GM23338 (cell line): ENCODE results near the gene LAD1. TPM values are rescaled to one million over a fixed set of nuclear protein-coding genes. Genes with fewer than 3 reads are reported as not detected.

Experiments
- ATAC-seq: fragments of 200-7000 bp; cut with Tn5 transposase; 3 replicates; pipeline ENCODE4 v1.9.1; 2020
- DNase-seq: peaks from one replicate; pipeline ENCODE4 v3.0.0-alpha.2; 2015; ENCODE audit warnings: low spot score
- H2AFZ ChIP-seq: fragments of 200-600 bp; sonication (generic); 2 replicates; pipeline ENCODE4 v1.8.0; 2016; ENCODE audit warnings: antibody characterized with exemption, mild to moderate bottlenecking, moderate library complexity
- H3F3A ChIP-seq: fragments of 200-600 bp; sonication (generic); replicated peaks from 2 replicates; pipeline ENCODE4 v1.8.0; 2017; ENCODE audit warnings: antibody characterized with exemption, mixed run types, low read depth
- H3K27ac ChIP-seq: fragments of 200-600 bp; sonication (generic); 2 replicates; pipeline ENCODE4 v1.6.1; 2016; ENCODE audit warnings: low read depth
- H3K27me3 ChIP-seq: fragments of 200-600 bp; sonication (generic); 2 replicates; pipeline ENCODE4 v1.8.0; 2016; ENCODE audit warnings: mild to moderate bottlenecking, mixed run types, moderate library complexity; ENCODE audit not compliant: insufficient read depth
- H3K36me3 ChIP-seq: fragments of 200-600 bp; sonication (generic); 2 replicates; pipeline ENCODE4 v1.8.0; 2016; ENCODE audit warnings: mild to moderate bottlenecking; ENCODE audit not compliant: insufficient read depth
- H3K4me1 ChIP-seq: fragments of 200-600 bp; sonication (generic); 2 replicates; pipeline ENCODE4 v1.8.0; 2016; ENCODE audit warnings: mild to moderate bottlenecking, moderate library complexity; ENCODE audit not compliant: insufficient read depth
- H3K4me2 ChIP-seq: fragments of 200-600 bp; sonication (generic); 2 replicates; pipeline ENCODE4 v1.7.1; 2017; ENCODE audit warnings: mixed run types
- H3K4me3 ChIP-seq: fragments of 200-600 bp; sonication (generic); 2 replicates; pipeline ENCODE4 v1.6.1; 2016; ENCODE audit warnings: mixed run types
- H3K79me2 ChIP-seq: fragments of 200-600 bp; sonication (generic); replicated peaks from 2 replicates; pipeline ENCODE4 v1.8.0; 2017; ENCODE audit warnings: mild to moderate bottlenecking; ENCODE audit not compliant: insufficient read depth
- H3K9me2 ChIP-seq: fragments of 200-600 bp; sonication (generic); 2 replicates; pipeline ENCODE4 v1.8.0; 2017; ENCODE audit not compliant: insufficient read depth
- H4K20me1 ChIP-seq: fragments of 200-600 bp; sonication (generic); replicated peaks from 2 replicates; pipeline ENCODE4 v1.8.0; 2017; ENCODE audit warnings: mild to moderate bottlenecking; ENCODE audit not compliant: insufficient read depth
- H3K27ac Mint-ChIP-seq: 2 replicates; pipeline ENCODE4 v1.8.0; 2020; ENCODE audit warnings: inconsistent platforms, mild to moderate bottlenecking, moderate library complexity, mixed read lengths
- H3K27me3 Mint-ChIP-seq: 3 replicates; pipeline ENCODE4 v1.8.0; 2022; ENCODE audit warnings: low read depth, mild to moderate bottlenecking, moderate library complexity, mixed read lengths, inconsistent platforms; ENCODE audit not compliant: insufficient read depth, poor library complexity
- H3K36me3 Mint-ChIP-seq: 3 replicates; pipeline ENCODE4 v1.8.0; 2021; ENCODE audit warnings: low read depth, mild to moderate bottlenecking, inconsistent platforms, moderate library complexity, mixed read lengths
- H3K4me1 Mint-ChIP-seq: 3 replicates; pipeline ENCODE4 v1.8.0; 2020; ENCODE audit warnings: mild to moderate bottlenecking, inconsistent platforms, mixed read lengths
- H3K4me3 Mint-ChIP-seq: 3 replicates; pipeline ENCODE4 v1.8.0; 2021; ENCODE audit warnings: moderate library complexity, mild to moderate bottlenecking, inconsistent platforms, mixed read lengths
- H3K9me3 Mint-ChIP-seq: 3 replicates; pipeline ENCODE4 v1.8.0; 2020; ENCODE audit warnings: moderate library complexity, mild to moderate bottlenecking, inconsistent platforms, mixed read lengths
- CREB1 ChIP-seq: fragments of 250-450 bp; sonication (Bioruptor Pico); IDR thresholded peaks from 2 replicates; pipeline ENCODE4 v1.5.0; 2020; ENCODE audit warnings: low read depth, mild to moderate bottlenecking, moderate library complexity
- CTCF ChIP-seq, 2 experiments: fragments of 200-600 bp in 1 of 2; sonication (generic) in 1 of 2; conservative IDR thresholded peaks; 2 replicates each; pipeline versions ENCODE4 v1.5.1 to v1.6.1; 2016 to 2017; ENCODE audit warnings: antibody characterized with exemption in 2 of 2, low read depth in 2 of 2, mild to moderate bottlenecking in 2 of 2, moderate library complexity in 1 of 2
- JUNB ChIP-seq: IDR thresholded peaks from one replicate; pipeline ENCODE4 v1.6.1; 2016; ENCODE audit warnings: antibody characterized with exemption; ENCODE audit not compliant: unreplicated experiment
- POLR2AphosphoS5 ChIP-seq: IDR thresholded peaks from 2 replicates; pipeline ENCODE4 v1.6.1; 2016; ENCODE audit warnings: antibody characterized with exemption, low read depth
- ZNF114 ChIP-seq: fragments of 250-450 bp; sonication (Bioruptor Pico); IDR thresholded peaks from 2 replicates; pipeline ENCODE4 v1.5.0; 2020; ENCODE audit warnings: mild to moderate bottlenecking, moderate library complexity
- polyA plus RNA-seq: library from polyadenylated mRNA; unstranded; fragments of >200 nt; fragmentation: Nextera tagmentation; extraction: Ambion mirVana; gene quantifications from 2 replicates; pipeline ENCODE4 v1.2.1, GENCODE V29; 2016
- total RNA-seq: library from RNA; depleted of rRNA; stranded (reverse); fragments of >200 nt; shearing (Covaris generic); gene quantifications from 2 replicates; pipeline ENCODE4 v1.2.3, GENCODE V29; 2014

LAD1 gene
- total and polyA plus RNA-seq, 2 experiments from 2014 or later: 17.6 to 18.9 TPM

GRCh38 chr1:201362906-201363305 lies 36.2 kb downstream of the LAD1 start:
- H2AFZ ChIP-seq: no peak overlapping the region
- no peaks in the 10 kb centered on the region for H4K20me1 ChIP-seq
- no peaks in the 10 kb centered on the region for H3K9me3 Mint-ChIP-seq
- TF ChIP-seq CTCF (conservative IDR thresholded peaks at IDR 0.05; ENCODE audit: low read depth in 2 of 2) (no peak), ZNF114 (CRISPR knock-in tag) (no peak), JUNB (no peak), CREB1 (CRISPR knock-in tag) (no peak)
- peaks cover 9% of the 10 kb centered on the region for H3K4me1 ChIP-seq
- H3K27me3 Mint-ChIP-seq: peaks cover 29% of the 10 kb centered on the region
- DNase-seq (no peak), ATAC-seq (no peak)
- H3K27me3 ChIP-seq: no peaks in the 10 kb centered on the region
- no peaks in the 10 kb centered on the region for H3K79me2 ChIP-seq
- no peaks in the 10 kb centered on the region for H3K36me3 Mint-ChIP-seq
- no peaks in the 10 kb centered on the region for H3F3A ChIP-seq
- no peak overlapping the region for H3K4me3 ChIP-seq
- no peaks in the 10 kb centered on the region for H3K9me2 ChIP-seq
- no peaks in the 10 kb centered on the region for H3K36me3 ChIP-seq
- H3K27ac Mint-ChIP-seq: no peak overlapping the region
- no peak overlapping the region for H3K4me2 ChIP-seq
- no peak overlapping the region for H3K27ac ChIP-seq
- peaks cover 17% of the 10 kb centered on the region for H3K4me1 Mint-ChIP-seq
- H3K4me3 Mint-ChIP-seq: no peak overlapping the region

GRCh38 chr1:201361652-201362504 lies 37.2 kb downstream of the LAD1 start:
- Histone ChIP-seq H3F3A (no peaks in the 10 kb centered on the region), H3K4me3 (no peak overlapping the region), H3K36me3 (no peaks in the 10 kb centered on the region), H3K9me2 (no peaks in the 10 kb centered on the region), H3K27ac (no peak overlapping the region), H3K79me2 (no peaks in the 10 kb centered on the region), H3K4me2 (peak overlapping the region; percentile 40; the same call in 1 of the 2 replicates), H4K20me1 (no peaks in the 10 kb centered on the region), H2AFZ (peak overlapping the region; percentile 81; the same call in 1 of the 2 replicates), H3K27me3 (no peaks in the 10 kb centered on the region), H3K4me1 (peaks cover 9% of the 10 kb centered on the region)
- H3K4me1 Mint-ChIP-seq: peaks cover 20% of the 10 kb centered on the region
- TF ChIP-seq CREB1 (CRISPR knock-in tag) (no peak), ZNF114 (CRISPR knock-in tag) (no peak), POLR2AphosphoS5 (no peak), CTCF (conservative IDR thresholded peaks at IDR 0.05; ENCODE audit: low read depth in 2 of 2) (peak; percentile 90 to 97)
- H3K9me3 Mint-ChIP-seq: no peaks in the 10 kb centered on the region
- DNase-seq (peak; percentile 87), ATAC-seq (peak; percentile 93)
- H3K27me3 Mint-ChIP-seq: peaks cover 25% of the 10 kb centered on the region
- H3K36me3 Mint-ChIP-seq: no peaks in the 10 kb centered on the region
- no peak overlapping the region for H3K27ac Mint-ChIP-seq
- H3K4me3 Mint-ChIP-seq: no peak overlapping the region
